Measurements from ENCODE around the gene MMEL1.

- no peak for TF ChIP-seq POLR2A (IDR thresholded peaks at IDR 0.05)
- no peak for TF ChIP-seq CTCF (IDR thresholded peaks at IDR 0.05)
Measured at GRCh38 chr1:2582391-2582790, 50.4 kb downstream of the MMEL1 start.

Measured in heart left ventricle (tissue), 13 donors.